ENCODE measurements around the gene PAX8. TPM values are rescaled to one million over a fixed set of nuclear protein-coding genes. Genes with fewer than 3 reads are reported as not detected.

The PAX8 gene
- total RNA-seq, 4 donors from 2014 or later: 2.3 to 7.7 (median 5.6) TPM

DNA sequence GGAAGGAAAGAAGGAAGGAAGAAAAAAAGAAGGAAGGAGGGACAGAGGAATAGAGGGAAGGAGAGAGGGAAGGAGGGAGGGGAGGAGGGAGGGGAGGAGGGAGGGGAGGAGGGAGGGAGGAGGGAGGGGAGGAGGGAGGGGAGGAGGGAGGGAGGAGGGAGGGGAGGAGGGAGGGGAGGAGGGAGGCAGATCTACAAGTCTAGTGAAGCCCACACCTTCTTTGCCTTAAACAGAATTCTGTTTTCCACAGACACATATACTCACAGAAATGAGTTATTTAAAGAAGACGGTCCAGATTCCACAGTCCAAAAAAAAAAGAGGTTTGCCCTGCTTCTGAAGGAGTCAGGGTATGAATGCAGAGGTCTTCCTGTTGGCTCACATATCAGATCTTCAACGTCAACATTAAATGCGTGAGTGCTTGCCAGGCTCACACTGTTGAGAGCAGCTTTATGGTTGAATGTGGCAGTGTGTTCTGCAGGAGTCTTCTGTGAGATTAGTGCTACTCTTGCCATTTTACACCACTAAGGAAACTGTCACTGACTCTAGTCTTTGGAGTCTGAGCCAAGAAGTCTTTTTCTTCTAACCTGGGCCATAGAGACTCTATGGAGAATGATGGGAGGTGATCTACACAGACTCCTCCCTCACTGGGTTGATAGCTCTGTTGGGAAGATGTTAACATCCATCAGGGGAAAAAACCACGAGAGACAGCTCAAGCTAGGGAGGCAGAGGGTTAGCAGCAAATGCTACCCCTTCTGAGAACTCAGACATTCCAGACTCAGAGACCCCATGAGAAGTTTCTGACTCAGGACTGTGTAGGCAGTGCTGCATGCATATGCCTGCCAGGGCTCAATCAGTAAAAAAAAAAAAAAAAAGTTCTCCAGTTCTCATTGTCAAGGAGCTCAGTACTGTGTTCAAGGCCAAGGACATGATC lies 23.3 kb downstream of the PAX8 start:
- no peak for DNase-seq (ENCODE audit: low spot score in 2 of 2)
- H3K9me3 ChIP-seq: no peaks in the 10 kb centered on the region
- no peaks in the 10 kb centered on the region for H3K36me3 ChIP-seq
- H3K27me3 ChIP-seq: no peaks in the 10 kb centered on the region
- 72% methylated on average over 4 of the region's 4 CpGs for WGBS
- no peak overlapping the region for H3K27ac ChIP-seq
- TF ChIP-seq POLR2A (IDR thresholded peaks at IDR 0.05): no peak
- no peak for TF ChIP-seq EP300 (IDR thresholded peaks at IDR 0.05)
- no peak for TF ChIP-seq POLR2AphosphoS5 (IDR thresholded peaks at IDR 0.05)
- TF ChIP-seq, protein P1, sequence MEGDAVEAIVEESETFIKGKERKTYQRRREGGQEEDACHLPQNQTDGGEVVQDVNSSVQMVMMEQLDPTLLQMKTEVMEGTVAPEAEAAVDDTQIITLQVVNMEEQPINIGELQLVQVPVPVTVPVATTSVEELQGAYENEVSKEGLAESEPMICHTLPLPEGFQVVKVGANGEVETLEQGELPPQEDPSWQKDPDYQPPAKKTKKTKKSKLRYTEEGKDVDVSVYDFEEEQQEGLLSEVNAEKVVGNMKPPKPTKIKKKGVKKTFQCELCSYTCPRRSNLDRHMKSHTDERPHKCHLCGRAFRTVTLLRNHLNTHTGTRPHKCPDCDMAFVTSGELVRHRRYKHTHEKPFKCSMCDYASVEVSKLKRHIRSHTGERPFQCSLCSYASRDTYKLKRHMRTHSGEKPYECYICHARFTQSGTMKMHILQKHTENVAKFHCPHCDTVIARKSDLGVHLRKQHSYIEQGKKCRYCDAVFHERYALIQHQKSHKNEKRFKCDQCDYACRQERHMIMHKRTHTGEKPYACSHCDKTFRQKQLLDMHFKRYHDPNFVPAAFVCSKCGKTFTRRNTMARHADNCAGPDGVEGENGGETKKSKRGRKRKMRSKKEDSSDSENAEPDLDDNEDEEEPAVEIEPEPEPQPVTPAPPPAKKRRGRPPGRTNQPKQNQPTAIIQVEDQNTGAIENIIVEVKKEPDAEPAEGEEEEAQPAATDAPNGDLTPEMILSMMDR (IDR thresholded peaks at IDR 0.05): no peak
- H3K4me1 ChIP-seq: peaks cover 6% of the 10 kb centered on the region
- no peak overlapping the region for H3K4me3 ChIP-seq

DNA sequence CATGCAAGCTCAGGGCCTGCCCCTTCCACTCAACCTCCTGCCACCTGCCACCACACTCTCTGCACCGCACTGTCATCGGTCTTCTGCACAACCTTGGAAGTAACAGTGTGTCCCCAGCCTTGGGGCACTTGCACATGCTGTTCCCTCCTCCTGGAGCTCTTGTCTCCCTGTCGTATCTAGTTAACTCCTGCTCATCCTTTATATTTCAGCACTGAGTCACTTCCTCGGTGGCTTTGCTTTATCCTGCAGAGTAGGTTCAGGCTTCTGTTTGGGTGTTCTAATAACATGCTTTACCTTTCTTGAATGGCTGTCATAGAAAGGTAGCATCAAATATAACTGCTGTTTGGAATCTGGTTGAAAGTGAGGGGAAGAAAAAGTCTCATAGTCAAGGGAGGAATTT lies 25.3 kb downstream of the PAX8 start:
- Histone ChIP-seq H3K36me3 (no peaks in the 10 kb centered on the region), H3K4me1 (peaks cover 6% of the 10 kb centered on the region), H3K27me3 (no peaks in the 10 kb centered on the region), H3K27ac (no peak overlapping the region), H3K9me3 (no peaks in the 10 kb centered on the region), H3K4me3 (no peak overlapping the region)
- DNase-seq (ENCODE audit: low spot score in 2 of 2): no peak
- 85% methylated on average over 4 of the region's 4 CpGs for WGBS
- TF ChIP-seq POLR2A (IDR thresholded peaks at IDR 0.05) (no peak), POLR2AphosphoS5 (IDR thresholded peaks at IDR 0.05) (no peak), EP300 (IDR thresholded peaks at IDR 0.05) (no peak)
- TF ChIP-seq, protein P1 (IDR thresholded peaks at IDR 0.05): no peak

DNA sequence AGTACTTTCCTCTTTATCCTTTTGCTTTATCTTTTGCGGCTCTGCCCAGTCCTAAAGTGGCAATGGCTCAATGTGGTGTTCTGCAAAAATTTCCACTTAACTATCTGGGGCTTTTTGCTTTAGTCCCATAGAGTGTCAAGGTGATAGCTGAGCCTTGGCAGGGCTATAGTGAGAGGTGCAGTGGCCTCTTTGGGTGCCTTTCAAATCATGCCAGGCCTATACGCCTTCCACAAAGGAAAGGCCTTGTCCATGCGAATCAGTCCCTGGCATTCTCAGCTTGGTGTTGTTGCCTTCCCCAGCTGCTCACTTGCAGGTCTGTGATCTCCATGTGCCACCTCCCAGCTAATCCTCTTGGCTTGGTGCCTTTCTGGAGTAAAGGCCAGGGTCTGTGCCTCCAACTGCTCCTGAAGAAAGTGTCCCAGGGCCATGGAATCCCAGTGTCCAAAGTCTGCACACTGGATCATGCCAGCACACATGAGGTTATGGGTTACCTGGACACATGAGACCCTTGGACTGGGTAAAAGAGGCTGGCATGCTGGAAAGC lies 26.6 kb downstream of the PAX8 start:
- H3K4me3 ChIP-seq: no peak overlapping the region
- no peaks in the 10 kb centered on the region for H3K36me3 ChIP-seq
- no peak for DNase-seq (ENCODE audit: low spot score in 2 of 2)
- 97% methylated on average over 3 of the region's 3 CpGs for WGBS
- TF ChIP-seq POLR2AphosphoS5 (IDR thresholded peaks at IDR 0.05) (no peak), EP300 (IDR thresholded peaks at IDR 0.05) (no peak), POLR2A (IDR thresholded peaks at IDR 0.05) (no peak)
- TF ChIP-seq, protein P1 (IDR thresholded peaks at IDR 0.05): no peak
- H3K27ac ChIP-seq: no peak overlapping the region
- no peaks in the 10 kb centered on the region for H3K4me1 ChIP-seq
- no peaks in the 10 kb centered on the region for H3K27me3 ChIP-seq
- H3K9me3 ChIP-seq: no peaks in the 10 kb centered on the region

DNA sequence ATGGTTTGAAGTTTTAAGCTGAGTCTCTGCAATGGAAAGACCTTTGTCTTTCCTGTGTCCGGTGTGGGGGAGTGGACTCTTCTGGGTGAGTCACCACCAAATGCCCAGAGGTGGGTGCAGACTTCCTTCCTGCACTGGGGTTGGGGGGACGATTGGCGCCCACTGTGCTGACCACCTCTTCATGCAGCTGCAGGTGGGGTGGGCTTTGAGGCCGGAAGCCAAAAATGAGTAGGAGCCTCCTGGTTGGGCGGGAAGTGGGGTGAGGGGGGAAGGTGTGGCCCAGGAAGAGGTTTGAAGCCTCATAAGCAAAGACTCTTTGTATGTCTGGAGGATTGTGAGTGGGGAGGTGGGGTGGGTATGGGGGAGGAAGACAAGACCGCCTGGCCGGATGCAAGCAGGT lies 27.6 kb downstream of the PAX8 start:
- Histone ChIP-seq H3K9me3 (no peaks in the 10 kb centered on the region), H3K4me1 (peaks cover 4% of the 10 kb centered on the region), H3K27me3 (no peaks in the 10 kb centered on the region), H3K27ac (no peak overlapping the region), H3K4me3 (no peak overlapping the region), H3K36me3 (no peaks in the 10 kb centered on the region)
- 76% methylated on average over 7 of the region's 7 CpGs for WGBS
- no peak for DNase-seq (ENCODE audit: low spot score in 2 of 2)
- TF ChIP-seq EP300 (IDR thresholded peaks at IDR 0.05) (no peak), POLR2AphosphoS5 (IDR thresholded peaks at IDR 0.05) (no peak), POLR2A (IDR thresholded peaks at IDR 0.05) (no peak)
- TF ChIP-seq, protein P1 (IDR thresholded peaks at IDR 0.05): no peak

All from suprapubic skin (tissue), 4 donors.